ENCODE results near the gene KDM6B.

Gene KDM6B, protein sequence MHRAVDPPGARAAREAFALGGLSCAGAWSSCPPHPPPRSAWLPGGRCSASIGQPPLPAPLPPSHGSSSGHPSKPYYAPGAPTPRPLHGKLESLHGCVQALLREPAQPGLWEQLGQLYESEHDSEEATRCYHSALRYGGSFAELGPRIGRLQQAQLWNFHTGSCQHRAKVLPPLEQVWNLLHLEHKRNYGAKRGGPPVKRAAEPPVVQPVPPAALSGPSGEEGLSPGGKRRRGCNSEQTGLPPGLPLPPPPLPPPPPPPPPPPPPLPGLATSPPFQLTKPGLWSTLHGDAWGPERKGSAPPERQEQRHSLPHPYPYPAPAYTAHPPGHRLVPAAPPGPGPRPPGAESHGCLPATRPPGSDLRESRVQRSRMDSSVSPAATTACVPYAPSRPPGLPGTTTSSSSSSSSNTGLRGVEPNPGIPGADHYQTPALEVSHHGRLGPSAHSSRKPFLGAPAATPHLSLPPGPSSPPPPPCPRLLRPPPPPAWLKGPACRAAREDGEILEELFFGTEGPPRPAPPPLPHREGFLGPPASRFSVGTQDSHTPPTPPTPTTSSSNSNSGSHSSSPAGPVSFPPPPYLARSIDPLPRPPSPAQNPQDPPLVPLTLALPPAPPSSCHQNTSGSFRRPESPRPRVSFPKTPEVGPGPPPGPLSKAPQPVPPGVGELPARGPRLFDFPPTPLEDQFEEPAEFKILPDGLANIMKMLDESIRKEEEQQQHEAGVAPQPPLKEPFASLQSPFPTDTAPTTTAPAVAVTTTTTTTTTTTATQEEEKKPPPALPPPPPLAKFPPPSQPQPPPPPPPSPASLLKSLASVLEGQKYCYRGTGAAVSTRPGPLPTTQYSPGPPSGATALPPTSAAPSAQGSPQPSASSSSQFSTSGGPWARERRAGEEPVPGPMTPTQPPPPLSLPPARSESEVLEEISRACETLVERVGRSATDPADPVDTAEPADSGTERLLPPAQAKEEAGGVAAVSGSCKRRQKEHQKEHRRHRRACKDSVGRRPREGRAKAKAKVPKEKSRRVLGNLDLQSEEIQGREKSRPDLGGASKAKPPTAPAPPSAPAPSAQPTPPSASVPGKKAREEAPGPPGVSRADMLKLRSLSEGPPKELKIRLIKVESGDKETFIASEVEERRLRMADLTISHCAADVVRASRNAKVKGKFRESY (N-terminal part only)

DNA sequence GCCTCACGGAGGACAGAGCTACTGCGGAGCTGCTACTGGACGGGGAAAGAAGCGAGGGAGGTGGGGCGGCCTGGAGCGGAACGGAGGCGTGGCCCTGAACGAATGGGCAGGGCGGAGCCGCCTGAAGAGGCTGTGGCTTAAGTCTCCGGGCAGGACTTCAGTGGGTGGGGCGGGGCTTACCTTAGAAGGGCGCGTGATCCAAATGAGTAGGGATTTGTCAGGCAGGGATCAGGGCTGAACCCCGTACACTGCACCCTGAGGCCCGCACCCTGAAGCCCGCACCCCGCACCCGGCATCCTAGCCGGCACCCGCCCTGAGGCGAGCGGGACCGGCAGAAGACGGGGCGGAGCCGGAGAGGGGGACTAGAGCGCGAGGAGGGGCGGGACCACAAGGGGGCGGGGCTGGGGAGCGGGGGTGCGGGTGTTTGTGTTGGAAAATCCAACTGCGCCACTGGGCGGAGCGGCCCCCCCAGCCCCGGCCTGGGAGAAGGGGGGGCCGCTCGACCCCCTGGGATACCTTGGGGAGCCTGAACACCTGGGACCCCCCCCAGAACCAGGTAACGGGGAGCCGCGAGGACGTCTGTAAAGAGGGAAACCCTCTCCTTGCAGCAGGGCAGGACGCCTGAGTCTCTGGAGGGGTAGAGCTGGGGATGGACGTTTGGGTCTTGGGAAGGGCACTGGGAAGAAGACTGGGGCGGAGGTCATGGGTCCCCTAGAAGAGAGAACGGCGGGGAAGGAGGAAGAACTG, at the start of gene KDM6B:
KDM6B (plus strand) TSS at position 423 of the 747 bp plus-strand sequence. CDS start 11,338 bp downstream, outside the sequence.
- peak; percentile 92 for DNase-seq (ENCODE audit: low read depth)
- peak within 1 kb of the TSS; percentile 69 for H3K4me3 ChIP-seq (replicated peaks; ENCODE audit: low read depth, low read length)
- TF ChIP-seq, protein P1, sequence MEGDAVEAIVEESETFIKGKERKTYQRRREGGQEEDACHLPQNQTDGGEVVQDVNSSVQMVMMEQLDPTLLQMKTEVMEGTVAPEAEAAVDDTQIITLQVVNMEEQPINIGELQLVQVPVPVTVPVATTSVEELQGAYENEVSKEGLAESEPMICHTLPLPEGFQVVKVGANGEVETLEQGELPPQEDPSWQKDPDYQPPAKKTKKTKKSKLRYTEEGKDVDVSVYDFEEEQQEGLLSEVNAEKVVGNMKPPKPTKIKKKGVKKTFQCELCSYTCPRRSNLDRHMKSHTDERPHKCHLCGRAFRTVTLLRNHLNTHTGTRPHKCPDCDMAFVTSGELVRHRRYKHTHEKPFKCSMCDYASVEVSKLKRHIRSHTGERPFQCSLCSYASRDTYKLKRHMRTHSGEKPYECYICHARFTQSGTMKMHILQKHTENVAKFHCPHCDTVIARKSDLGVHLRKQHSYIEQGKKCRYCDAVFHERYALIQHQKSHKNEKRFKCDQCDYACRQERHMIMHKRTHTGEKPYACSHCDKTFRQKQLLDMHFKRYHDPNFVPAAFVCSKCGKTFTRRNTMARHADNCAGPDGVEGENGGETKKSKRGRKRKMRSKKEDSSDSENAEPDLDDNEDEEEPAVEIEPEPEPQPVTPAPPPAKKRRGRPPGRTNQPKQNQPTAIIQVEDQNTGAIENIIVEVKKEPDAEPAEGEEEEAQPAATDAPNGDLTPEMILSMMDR (IDR thresholded peaks at IDR 0.05; ENCODE audit: low read length, missing control alignments) = no peak

DNA sequence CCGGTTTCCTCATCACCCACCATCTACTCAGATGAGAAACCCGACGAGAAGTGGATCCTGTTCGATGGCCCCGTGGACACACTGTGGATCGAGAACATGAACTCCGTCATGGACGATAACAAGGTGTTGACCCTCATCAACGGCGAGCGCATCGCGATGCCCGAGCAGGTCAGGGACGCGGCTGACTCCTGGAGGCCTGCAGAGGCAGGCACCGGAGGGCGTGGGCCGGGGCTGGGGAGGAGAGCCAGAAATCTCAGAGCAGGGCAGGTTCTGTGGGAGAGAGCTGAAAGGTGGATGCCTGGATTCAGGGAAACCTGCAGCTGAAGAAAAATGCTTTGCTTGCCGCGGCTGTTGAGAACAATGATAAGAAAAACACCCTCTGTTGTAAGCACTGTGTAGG, 47.2 kb upstream of the KDM6B start:
- no peak for DNase-seq (ENCODE audit: low read depth)
- no peak overlapping the region for H3K4me3 ChIP-seq (replicated peaks; ENCODE audit: low read depth, low read length)
- TF ChIP-seq, protein P1 (IDR thresholded peaks at IDR 0.05; ENCODE audit: low read length, missing control alignments) = no peak

DNA sequence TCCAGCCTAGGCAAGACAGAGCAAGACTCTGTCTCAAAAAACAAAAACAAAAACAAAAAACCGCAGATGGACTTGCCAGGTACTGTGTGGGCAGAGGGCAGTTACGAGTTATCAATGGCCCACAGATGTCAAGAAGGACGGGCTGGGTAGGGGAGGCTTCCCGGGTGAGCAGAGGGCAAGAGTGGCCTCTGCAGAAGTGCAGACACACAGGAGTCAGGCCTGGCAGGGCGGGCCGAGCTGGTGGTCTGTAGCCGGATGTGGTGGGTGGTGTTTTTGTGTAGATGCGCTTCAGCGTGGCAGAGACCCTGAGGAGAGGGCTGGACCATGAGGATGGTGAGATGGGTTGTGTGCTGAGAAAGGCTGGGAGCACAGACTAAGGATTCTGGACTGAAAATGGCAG, 44.9 kb upstream of the KDM6B start:
- DNase-seq (ENCODE audit: low read depth) = no peak
- H3K4me3 ChIP-seq (replicated peaks; ENCODE audit: low read depth, low read length) = no peak overlapping the region
- TF ChIP-seq, protein P1 (IDR thresholded peaks at IDR 0.05; ENCODE audit: low read length, missing control alignments) = no peak

DNA sequence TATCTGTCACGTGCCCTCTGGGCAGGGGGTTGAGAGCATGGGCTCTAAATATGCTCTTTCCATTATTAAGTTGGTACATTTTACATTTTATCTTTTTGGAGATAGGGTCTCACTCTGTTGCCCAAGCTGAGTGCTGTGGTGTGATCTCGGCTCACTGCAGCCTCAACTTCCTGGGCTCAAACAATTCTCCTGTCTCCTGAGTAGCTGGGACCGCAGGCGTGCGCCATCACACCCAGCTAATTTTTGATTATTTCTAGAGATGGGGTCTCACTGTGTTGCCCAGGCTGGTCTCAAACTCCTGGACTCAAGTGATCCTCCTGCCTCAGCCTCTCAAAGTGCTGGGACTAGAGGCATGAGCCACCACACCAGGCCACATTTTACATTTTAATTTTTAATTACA, 43.9 kb upstream of the KDM6B start:
- TF ChIP-seq, protein P1 (IDR thresholded peaks at IDR 0.05; ENCODE audit: low read length, missing control alignments) = no peak
- DNase-seq (ENCODE audit: low read depth) = no peak
- no peak overlapping the region for H3K4me3 ChIP-seq (replicated peaks; ENCODE audit: low read depth, low read length)

GRCh38 chr17:7792611-7793010, 41.4 kb upstream of the KDM6B start:
- TF ChIP-seq, protein P1 (IDR thresholded peaks at IDR 0.05; ENCODE audit: low read length, missing control alignments) = no peak
- DNase-seq (ENCODE audit: low read depth) = no peak
- H3K4me3 ChIP-seq (replicated peaks; ENCODE audit: low read depth, low read length) = no peak overlapping the region

DNA sequence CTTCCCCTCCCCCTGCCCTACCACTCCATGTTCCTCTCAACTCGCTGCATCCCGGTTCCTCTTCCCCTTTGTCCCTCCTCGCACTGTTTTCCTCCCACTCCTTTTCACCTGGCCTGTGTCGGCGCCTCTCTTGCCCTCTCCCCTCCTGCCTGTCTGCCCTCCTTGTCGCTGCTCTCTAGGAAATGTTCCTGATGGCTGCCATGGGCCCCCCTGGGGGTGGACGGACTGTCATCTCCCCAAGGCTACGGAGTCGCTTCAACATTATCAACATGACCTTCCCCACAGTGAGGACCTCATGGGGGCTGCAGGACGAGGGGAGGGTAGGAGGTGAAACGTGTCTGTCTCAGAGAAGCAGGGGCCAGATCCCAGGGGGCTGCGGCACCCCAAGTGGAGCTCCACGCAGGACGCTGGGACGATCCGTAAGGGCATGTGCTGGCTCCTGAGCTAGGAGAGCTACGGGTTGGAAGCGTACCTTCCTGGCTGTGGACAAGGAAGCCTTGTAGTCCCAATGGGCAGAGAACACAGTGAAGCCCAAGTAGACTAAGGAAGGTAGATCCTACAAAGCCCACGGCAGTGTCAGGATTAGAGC, 39.8 kb upstream of the KDM6B start:
- no peak for DNase-seq (ENCODE audit: low read depth)
- TF ChIP-seq, protein P1 (IDR thresholded peaks at IDR 0.05; ENCODE audit: low read length, missing control alignments) = no peak
- H3K4me3 ChIP-seq (replicated peaks; ENCODE audit: low read depth, low read length) = no peak overlapping the region
